Aorta (tissue), 5 donors: ENCODE data around the gene EXOC4. TPM values are rescaled to one million over a fixed set of nuclear protein-coding genes. Genes with fewer than 3 reads are reported as not detected.

Experiments
- ATAC-seq: fragments of 200-7000 bp; cut with Tn5 transposase; one replicate; pipeline ENCODE4 v1.9.1; 2022; ENCODE audit warnings: moderate library complexity; ENCODE audit not compliant: low FRiP score
- DNase-seq, 2 donors: peaks; one replicate each; pipeline ENCODE4 v3.0.0-alpha.2; 2020
- H3K27ac ChIP-seq, 2 donors: one replicate each; pipeline ENCODE4 v1.5.1; 2013; ENCODE audit warnings: low read length in 2 of 2, mild to moderate bottlenecking in 2 of 2, moderate library complexity in 2 of 2, control low read depth in 1 of 2, inconsistent platforms in 1 of 2, low read depth in 1 of 2
- H3K27me3 ChIP-seq, 2 donors: one replicate each; pipeline ENCODE4 v1.6.1; 2013; ENCODE audit warnings: control low read depth in 1 of 2, low read length in 1 of 2, mild to moderate bottlenecking in 1 of 2, moderate library complexity in 1 of 2; ENCODE audit not compliant: insufficient read depth in 2 of 2, control insufficient read depth in 1 of 2
- H3K36me3 ChIP-seq, 2 donors: one replicate each; pipeline ENCODE4 v1.6.1; 2013; ENCODE audit warnings: control low read depth in 1 of 2, low read length in 1 of 2, mild to moderate bottlenecking in 1 of 2; ENCODE audit not compliant: insufficient read depth in 2 of 2, control insufficient read depth in 1 of 2
- H3K4me1 ChIP-seq, 2 donors: one replicate each; pipeline ENCODE4 v1.6.1; 2013; ENCODE audit warnings: low read length in 2 of 2, control low read depth in 1 of 2, mild to moderate bottlenecking in 1 of 2, moderate library complexity in 1 of 2; ENCODE audit not compliant: insufficient read depth in 2 of 2, control insufficient read depth in 1 of 2
- H3K4me3 ChIP-seq, 2 donors: one replicate each; pipeline ENCODE4 v1.5.1; 2013; ENCODE audit warnings: low read length in 2 of 2, control low read depth in 1 of 2, mild to moderate bottlenecking in 1 of 2
- H3K9me3 ChIP-seq: one replicate; pipeline ENCODE4 v1.6.1; 2013; ENCODE audit warnings: mild to moderate bottlenecking, low read length; ENCODE audit not compliant: control insufficient read depth
- WGBS, 2 donors: extraction: QIAGEN DNeasy Blood & Tissue Kit; methylation state at CpG; one replicate each; pipeline ENCODE4 v1.1.7; 2013; 5-methylcytosine and 5-hydroxymethylcytosine counted together
- intact Hi-C, 2 donors: fragments of 100-400 bp; cut with DNase I; formaldehyde crosslinking; loops; one replicate each; pipeline versions ENCODE4 v1.14.2 to v1.15.0; 2022
- polyA plus RNA-seq, 2 donors: library from polyadenylated mRNA; stranded (reverse); fragments of 200-250 nt; gene quantifications; one replicate each; pipeline ENCODE4 v1.2.3, GENCODE V29; 2013
- total RNA-seq, 2 donors: library from RNA; stranded (reverse); fragmentation: NEBNext Ultra II Directional; extraction: Animal tissue kit (Norgen Biotek cat#: 25700); gene quantifications; one replicate each; pipeline ENCODE4 v1.2.1, GENCODE V29; 2021
- donor health status: healthy with polysubstance abuse.
- donor health status: Bipolar disorder and iron deficiency.
- donor health status: DM: no; HTN: no; CAD: no.
- donor health status: DM: no; HTN: no; CAD: no.
- donor health status: DM: yes; HTN: yes; CAD: no.

The EXOC4 gene
- total and polyA plus RNA-seq, 4 donors = 19.9 to 109 (median 45.9) TPM

- intact Hi-C loops = no loop called here
- 91 to 94% methylated on average over 6 of the region's 6 CpGs for WGBS, 2 donors
- DNase-seq (no peak), ATAC-seq (no peak)
- H3K27ac ChIP-seq = no peak overlapping the region
- peaks cover 0 to 3% of the 10 kb centered on the region in 2 donors for H3K36me3 ChIP-seq
- H3K4me3 ChIP-seq = no peak overlapping the region
- H3K4me1 ChIP-seq = peaks cover 0 to 3% of the 10 kb centered on the region in 2 donors
- no peaks in the 10 kb centered on the region for H3K9me3 ChIP-seq
- H3K27me3 ChIP-seq = no peaks in the 10 kb centered on the region
Measured at GRCh38 chr7:134004829-134005505, 752.1 kb downstream of the EXOC4 start.

- H3K27me3 ChIP-seq = no peaks in the 10 kb centered on the region
- H3K4me3 ChIP-seq = no peak overlapping the region
- no peak overlapping the region for H3K27ac ChIP-seq
- H3K9me3 ChIP-seq = no peaks in the 10 kb centered on the region
- ATAC-seq = no peak
- peaks cover 0 to 3% of the 10 kb centered on the region in 2 donors for H3K36me3 ChIP-seq
- 69 to 71% methylated on average over 4 of the region's 4 CpGs for WGBS, 2 donors
- H3K4me1 ChIP-seq = peaks cover 0 to 3% of the 10 kb centered on the region in 2 donors
- intact Hi-C loops = no loop called here
- no peak for DNase-seq
Measured at GRCh38 chr7:134009314-134010110, 756.6 kb downstream of the EXOC4 start.

DNA sequence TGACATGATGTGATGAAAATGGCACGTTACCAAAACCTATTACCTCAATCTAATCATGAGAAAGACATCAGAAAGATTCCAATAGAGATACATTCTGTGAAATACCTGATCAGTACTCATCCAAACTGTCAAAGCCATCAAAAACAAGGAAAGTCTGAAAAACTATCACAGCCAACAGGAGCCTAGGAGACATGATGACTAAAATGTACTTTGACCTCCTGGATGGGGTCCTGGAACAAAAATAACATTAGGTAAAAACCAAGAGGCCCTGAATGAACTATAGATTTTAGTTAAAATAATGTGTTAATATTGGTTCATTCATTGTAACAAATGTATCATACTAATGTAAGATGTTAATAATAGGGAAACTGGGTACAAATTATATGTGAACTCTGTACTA is 760.4 kb downstream of the EXOC4 start:
- no peak for DNase-seq
- no peaks in the 10 kb centered on the region for H3K9me3 ChIP-seq
- no peaks in the 10 kb centered on the region for H3K27me3 ChIP-seq
- H3K27ac ChIP-seq = no peak overlapping the region
- H3K4me3 ChIP-seq = no peak overlapping the region
- WGBS, 2 donors = 78 to 90% methylated on average over 1 of the region's 1 CpG
- peaks cover 0 to 3% of the 10 kb centered on the region in 2 donors for H3K36me3 ChIP-seq
- intact Hi-C loops = no loop called here
- H3K4me1 ChIP-seq = no peaks in the 10 kb centered on the region
- no peak for ATAC-seq

DNA sequence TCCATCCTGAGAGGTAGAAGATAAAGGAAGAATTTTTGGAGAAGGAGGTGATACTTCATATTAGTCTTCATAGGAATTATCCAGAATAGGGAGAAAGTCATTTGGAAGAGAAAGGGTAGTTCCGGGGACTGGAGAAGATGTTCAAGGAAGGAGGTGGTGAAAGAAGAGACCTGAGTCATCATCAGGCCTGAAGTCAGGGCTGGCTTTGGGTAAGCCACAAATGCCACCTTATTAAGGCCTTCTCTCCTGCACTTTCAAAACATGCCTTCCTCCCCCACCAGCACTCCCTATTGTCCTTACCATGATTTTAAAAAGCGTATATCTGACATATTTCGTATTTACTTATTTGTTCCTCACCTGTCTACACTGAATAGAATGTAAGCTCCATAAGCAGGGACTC is 762.1 kb downstream of the EXOC4 start:
- H3K27ac ChIP-seq = no peak overlapping the region
- H3K4me1 ChIP-seq = no peaks in the 10 kb centered on the region
- WGBS, 2 donors = 94% methylated on average over 3 of the region's 3 CpGs
- H3K9me3 ChIP-seq = no peaks in the 10 kb centered on the region
- peaks cover under 1 to 2% of the 10 kb centered on the region in 2 donors for H3K36me3 ChIP-seq
- ATAC-seq (no peak), DNase-seq (no peak)
- no peak overlapping the region for H3K4me3 ChIP-seq
- no peaks in the 10 kb centered on the region for H3K27me3 ChIP-seq
- intact Hi-C loops = no loop called here

DNA sequence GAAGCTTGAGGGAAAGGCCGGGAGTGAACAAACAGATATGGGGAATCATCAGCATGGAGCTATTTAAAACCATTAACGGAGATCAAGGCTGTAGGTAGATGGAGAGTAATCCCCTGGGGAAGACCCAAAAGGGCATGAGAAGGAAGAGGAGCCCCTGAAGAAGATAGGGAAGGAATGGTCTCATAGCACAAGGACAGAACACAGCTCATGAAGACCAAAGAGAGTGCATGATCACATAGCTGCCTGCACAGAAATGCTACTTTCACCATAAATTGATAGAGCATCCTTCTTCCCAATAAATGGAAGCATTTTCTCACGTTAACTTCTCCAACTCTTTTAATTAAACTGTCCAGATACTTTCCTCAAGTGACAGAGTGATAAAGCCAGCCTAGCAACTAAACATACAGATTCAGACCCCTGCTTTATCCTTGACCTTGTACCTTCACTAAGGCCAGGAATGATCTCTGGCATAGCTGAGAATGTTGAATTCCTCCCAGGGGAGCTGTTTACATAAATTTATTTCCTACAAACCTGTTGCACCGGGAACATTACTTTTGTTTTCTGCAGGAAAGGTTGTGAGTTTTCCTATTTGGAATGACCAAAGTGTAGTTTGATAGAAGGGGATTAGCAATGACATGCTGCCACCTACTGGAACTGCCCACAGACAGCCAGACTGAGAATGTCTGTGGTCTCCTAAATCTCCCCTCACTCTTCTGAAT is 763.5 kb downstream of the EXOC4 start:
- no peak overlapping the region for H3K4me3 ChIP-seq
- intact Hi-C loops = no loop called here
- ATAC-seq (no peak), DNase-seq (no peak)
- H3K27me3 ChIP-seq = no peaks in the 10 kb centered on the region
- whole genome bisulfite sequencing, 2 donors = 49 to 50% methylated on average over 4 of the region's 4 CpGs
- H3K4me1 ChIP-seq = no peaks in the 10 kb centered on the region
- H3K36me3 ChIP-seq = peaks cover 0 to 2% of the 10 kb centered on the region in 2 donors
- H3K9me3 ChIP-seq = no peaks in the 10 kb centered on the region
- H3K27ac ChIP-seq = no peak overlapping the region

- H3K36me3 ChIP-seq = peaks cover 0 to 2% of the 10 kb centered on the region in 2 donors
- H3K4me1 ChIP-seq = no peaks in the 10 kb centered on the region
- no peaks in the 10 kb centered on the region for H3K27me3 ChIP-seq
- no peak overlapping the region for H3K4me3 ChIP-seq
- ATAC-seq (no peak), DNase-seq (no peak)
- 72 to 75% methylated on average over 3 of the region's 3 CpGs for WGBS, 2 donors
- no peaks in the 10 kb centered on the region for H3K9me3 ChIP-seq
- H3K27ac ChIP-seq = no peak overlapping the region
- intact Hi-C loops = no loop called here
Measured at GRCh38 chr7:134016942-134017303, 764.0 kb downstream of the EXOC4 start.

DNA sequence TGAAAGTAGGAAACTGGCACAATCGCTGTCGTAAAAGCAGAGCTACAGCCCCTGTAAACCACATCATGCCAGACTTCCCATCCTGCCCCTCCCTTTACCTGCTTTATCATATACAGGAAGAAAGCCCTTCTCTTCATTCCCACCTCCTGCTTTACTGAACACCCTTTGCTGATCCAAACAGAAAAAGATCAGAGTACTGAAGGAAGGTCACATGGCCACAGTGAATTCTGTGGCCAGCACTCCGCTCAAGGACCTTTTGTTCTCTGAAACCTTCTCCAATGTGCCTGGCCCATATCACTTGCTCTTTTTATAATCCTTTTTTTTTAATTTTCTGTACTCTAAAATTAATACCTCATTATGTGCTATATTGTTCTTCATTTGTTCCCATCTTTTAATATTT is 765.4 kb downstream of the EXOC4 start:
- WGBS, 2 donors = 96% methylated on average over 3 of the region's 3 CpGs
- no peaks in the 10 kb centered on the region for H3K9me3 ChIP-seq
- no peaks in the 10 kb centered on the region for H3K4me1 ChIP-seq
- H3K4me3 ChIP-seq = no peak overlapping the region
- intact Hi-C loops = no loop called here
- peaks cover 0 to 2% of the 10 kb centered on the region in 2 donors for H3K36me3 ChIP-seq
- no peak overlapping the region for H3K27ac ChIP-seq
- H3K27me3 ChIP-seq = no peaks in the 10 kb centered on the region
- ATAC-seq = no peak
- no peak for DNase-seq

GRCh38 chr7:134019251-134019650 is 766.4 kb downstream of the EXOC4 start:
- no peak overlapping the region for H3K27ac ChIP-seq
- H3K36me3 ChIP-seq = peaks cover 0 to 2% of the 10 kb centered on the region in 2 donors
- no peaks in the 10 kb centered on the region for H3K27me3 ChIP-seq
- intact Hi-C loops = no loop called here
- 71 to 80% methylated on average over 2 of the region's 2 CpGs for WGBS, 2 donors
- H3K4me1 ChIP-seq = no peaks in the 10 kb centered on the region
- H3K9me3 ChIP-seq = no peaks in the 10 kb centered on the region
- H3K4me3 ChIP-seq = no peak overlapping the region
- DNase-seq = no peak
- no peak for ATAC-seq
